GM21528 (cell line): ENCODE data around the gene ZFR2.
"Not testable (repeated sequence)": the region's sequence is repeated elsewhere in the genome, so short reads cannot be mapped to it uniquely, and the experiment has no call there.

Experiments
- ATAC-seq: cut with Tn5 transposase; IDR thresholded peaks from one replicate; pipeline ENCODE4 v1.9.1; 2021; ENCODE audit warnings: mild to moderate bottlenecking, moderate library complexity; ENCODE audit not compliant: unreplicated experiment, low FRiP score

Gene ZFR2

GRCh38 chr19:3818466-3818865 lies 50.4 kb downstream of the ZFR2 start:
- no peak for ATAC-seq

GRCh38 chr19:3817761-3818160 lies 51.1 kb downstream of the ZFR2 start:
- no peak for ATAC-seq

GRCh38 chr19:3816566-3817218 lies 52.1 kb downstream of the ZFR2 start:
- no peak for ATAC-seq

- not testable (repeated sequence) for ATAC-seq
Measured at GRCh38 chr19:3816148-3816547, 52.7 kb downstream of the ZFR2 start.

- no peak for ATAC-seq
Measured at GRCh38 chr19:3814648-3815047, 54.2 kb downstream of the ZFR2 start.

- no peak for ATAC-seq
Measured at GRCh38 chr19:3813473-3814392, 55.1 kb downstream of the ZFR2 start.

- ATAC-seq = no peak
Measured at GRCh38 chr19:3810708-3811355, 58.0 kb downstream of the ZFR2 start.

GRCh38 chr19:3809881-3810707 lies 58.7 kb downstream of the ZFR2 start:
- ATAC-seq = no peak

- ATAC-seq = no peak
Measured at GRCh38 chr19:3808420-3809143, 60.3 kb downstream of the ZFR2 start.

GRCh38 chr19:3807574-3808354 lies 61.1 kb downstream of the ZFR2 start:
- ATAC-seq = no peak

GRCh38 chr19:3807131-3807480 lies 61.7 kb downstream of the ZFR2 start:
- no peak for ATAC-seq

GRCh38 chr19:3805859-3806258 lies 63.0 kb downstream of the ZFR2 start:
- no peak for ATAC-seq

GRCh38 chr19:3804429-3804828 lies 64.4 kb downstream of the ZFR2 start:
- no peak for ATAC-seq

GRCh38 chr19:3803986-3804385 lies 64.9 kb downstream of the ZFR2 start:
- no peak for ATAC-seq

GRCh38 chr19:3803114-3803888 lies 65.5 kb downstream of the ZFR2 start:
- no peak for ATAC-seq

GRCh38 chr19:3801412-3802096 lies 67.3 kb downstream of the ZFR2 start:
- ATAC-seq = no peak

GRCh38 chr19:3800996-3801395 lies 67.8 kb downstream of the ZFR2 start:
- no peak for ATAC-seq

- no peak for ATAC-seq
Measured at GRCh38 chr19:3798137-3798536, 70.7 kb downstream of the ZFR2 start.
